Pancreas (tissue), 10 donors: ENCODE measurements around the gene PSME2. TPM values are rescaled to one million over a fixed set of nuclear protein-coding genes. Genes with fewer than 3 reads are reported as not detected.

Experiments used
- ATAC-seq, 4 donors: fragments of 200-7000 bp; cut with Tn5 transposase; one replicate each; pipeline versions ENCODE4 v1.8.0 to v1.9.1; 2020; ENCODE audit warnings: mild to moderate bottlenecking in 4 of 4, moderate library complexity in 4 of 4
- DNase-seq, 6 donors: peaks; one replicate each; pipeline ENCODE4 v3.0.0-alpha.2; 2020
- FAIRE-seq: peaks from 2 replicates; lab custom pipeline; 2012; peaks lifted over from hg19 to GRCh38; lab: Jason Lieb, UNC
- H3K27ac ChIP-seq, 4 donors: fragments of 200-600 bp; sonication (generic); 1 replicate in 3 of 4; 2 replicates in 1 of 4; pipeline versions ENCODE4 v1.5.0 to v1.8.0; 2020
- H3K27me3 ChIP-seq, 4 donors: fragments of 200-600 bp; one replicate each; pipeline ENCODE4 v1.8.0; 2021
- H3K36me3 ChIP-seq, 3 donors: fragments of 200-600 bp; sonication (generic) in 1 of 3; one replicate each; pipeline versions ENCODE4 v1.5.0 to v1.8.0; 2020 to 2021
- H3K4me1 ChIP-seq, 3 donors: fragments of 200-600 bp; one replicate each; pipeline ENCODE4 v1.8.0; 2021
- H3K4me3 ChIP-seq, 4 donors: fragments of 200-600 bp; sonication (generic) in 2 of 4; one replicate each; pipeline versions ENCODE4 v1.5.0 to v1.8.0; 2020 to 2021
- H3K9me3 ChIP-seq, 4 donors: fragments of 200-600 bp; one replicate each; pipeline ENCODE4 v1.8.0; 2021
- CTCF ChIP-seq, 4 donors: fragments of 200-600 bp; sonication (generic) in 3 of 4; IDR thresholded peaks; one replicate each; pipeline versions ENCODE4 v1.5.0 to v1.8.0; 2021; ENCODE audit warnings: antibody characterized with exemption in 4 of 4
- WGBS, 2 donors: extraction: QIAGEN DNeasy Blood & Tissue Kit; methylation state at CpG; one replicate each; pipeline ENCODE4 v1.1.7; 2013; 5-methylcytosine and 5-hydroxymethylcytosine counted together
- intact Hi-C, 3 donors: fragments of 100-400 bp; cut with DNase I; formaldehyde crosslinking; loops; one replicate each; pipeline versions ENCODE4 v1.11.1 to v1.14.2; 2022
- polyA plus RNA-seq, 2 donors: library from polyadenylated mRNA; stranded (reverse); fragments of 200-250 nt; gene quantifications; one replicate each; pipeline ENCODE4 v1.2.3, GENCODE V29; 2013
- total RNA-seq, 6 donors: library from RNA; stranded (reverse); fragmentation: NEBNext Ultra II Directional in 4 of 6; extraction: Animal tissue kit (Norgen Biotek cat#: 25700) in 4 of 6; gene quantifications; one replicate each; pipeline versions ENCODE4 v1.2.1 to v1.2.4, GENCODE V29; 2021 to 2023
- donor health status: healthy with polysubstance abuse.
- donor health status: DM: no; HTN: no; CAD: no; lungs with moderate emphysema.
- donor health status: DM: no; HTN: no; CAD: no.
- donor health status: control.
- donor health status: control.
- donor health status: Bipolar disorder and iron deficiency.
- donor health status: DM: yes; HTN: yes; CAD: no.
- donor health status: DM: no; HTN: no; CAD: no.
- donor health status: DM: no; HTN: no; CAD: no.
- donor health status: DM: yes; HTN: yes; CAD: no.

The PSME2 gene
- total and polyA plus RNA-seq, 8 donors, result 33.9 to 285 (median 77.9) TPM

GRCh38 chr14:24119691-24120090 is 26.7 kb downstream of the PSME2 start:
- no peak overlapping the region for H3K27ac ChIP-seq
- H3K27me3 ChIP-seq, result no peaks in the 10 kb centered on the region
- H3K36me3 ChIP-seq, result peaks cover 4 to 58% (median 57%) of the 10 kb centered on the region in 3 donors
- no peaks in the 10 kb centered on the region for H3K9me3 ChIP-seq
- no peak for DNase-seq
- ATAC-seq, result no peak
- intact Hi-C loops, result no loop called here
- no peak for TF ChIP-seq CTCF (IDR thresholded peaks at IDR 0.05)
- 95 to 96% methylated on average over 6 of the region's 6 CpGs for WGBS, 2 donors
- FAIRE-seq, result no peak
- H3K4me3 ChIP-seq, result no peak overlapping the region
- H3K4me1 ChIP-seq, result peaks cover 0 to 16% (median 0%) of the 10 kb centered on the region in 3 donors

DNA sequence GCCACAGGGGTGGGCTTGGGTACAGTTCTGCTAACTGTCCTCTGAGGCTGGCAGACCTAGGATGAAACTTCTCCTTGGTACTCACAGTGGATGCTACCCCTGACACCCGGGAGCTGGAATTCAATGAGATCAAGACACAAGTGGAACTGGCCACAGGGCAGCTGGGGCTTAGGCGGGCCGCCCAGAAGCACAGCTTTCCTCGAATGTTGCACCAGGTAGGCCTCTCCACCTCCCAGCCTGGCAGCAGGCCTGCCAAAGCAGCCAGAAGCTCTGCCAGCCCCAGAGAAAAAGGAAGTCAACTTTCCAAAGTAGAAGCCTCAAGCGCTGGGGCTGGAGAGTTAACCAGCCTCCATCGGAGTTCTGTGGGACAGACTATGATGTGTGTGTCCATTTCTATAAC is 29.2 kb downstream of the PSME2 start:
- no peaks in the 10 kb centered on the region for H3K27me3 ChIP-seq
- intact Hi-C loops, result no loop called here
- ATAC-seq (no peak), FAIRE-seq (no peak), DNase-seq (peak in 5 of 6 donors; percentile 49 to 82 (median 64))
- H3K4me3 ChIP-seq, result peak overlapping the region in 2 of 4 donors; percentile 52 to 61
- no peaks in the 10 kb centered on the region for H3K9me3 ChIP-seq
- 41 to 42% methylated on average over 6 of the region's 6 CpGs for WGBS, 2 donors
- no peak overlapping the region for H3K27ac ChIP-seq
- peaks cover 0 to 19% (median 0%) of the 10 kb centered on the region in 3 donors for H3K4me1 ChIP-seq
- TF ChIP-seq CTCF (IDR thresholded peaks at IDR 0.05), result no peak
- peaks cover 4 to 48% (median 43%) of the 10 kb centered on the region in 3 donors for H3K36me3 ChIP-seq

DNA sequence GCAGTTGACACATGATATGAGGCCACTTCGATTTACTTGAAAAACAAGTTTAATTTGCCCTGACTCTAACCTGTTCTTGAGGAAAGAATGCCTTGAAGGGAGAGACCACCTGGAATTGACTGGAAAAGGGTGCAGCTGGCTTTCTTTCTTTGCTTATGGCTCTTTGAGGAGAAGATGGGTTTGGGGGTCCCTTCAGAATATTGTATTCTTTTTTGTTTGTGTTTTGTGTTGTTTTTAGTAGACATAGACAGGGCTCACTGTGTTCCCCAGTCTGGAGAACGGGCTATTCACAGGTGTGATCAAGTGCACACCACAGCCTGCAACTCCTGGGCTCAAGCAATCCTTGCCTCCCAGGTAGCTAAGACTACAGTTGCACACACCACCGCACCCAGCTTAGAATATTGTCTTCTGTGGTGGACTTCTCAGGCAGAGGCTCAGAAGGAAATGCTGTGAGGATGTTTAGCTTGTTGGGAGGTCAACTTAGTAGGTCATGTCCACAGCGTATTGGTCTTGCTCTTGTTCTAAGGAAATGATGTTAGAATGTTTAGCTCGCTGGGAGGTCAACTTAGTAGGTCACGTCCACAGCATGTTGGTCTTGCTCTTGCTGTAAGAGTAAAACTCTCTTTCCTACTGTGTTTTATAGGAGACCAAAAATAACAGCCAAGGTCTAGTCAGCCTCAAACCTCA is 30.1 kb downstream of the PSME2 start:
- peak overlapping the region in 2 of 4 donors; percentile 96 to 99 for H3K27ac ChIP-seq
- DNase-seq (peak in 1 of 6 donors; percentile 21), FAIRE-seq (no peak), ATAC-seq (no peak)
- H3K36me3 ChIP-seq, result peaks cover 4 to 40% (median 34%) of the 10 kb centered on the region in 3 donors
- peak overlapping the region in 3 of 4 donors; percentile 44 to 61 (median 52) for H3K4me3 ChIP-seq
- H3K4me1 ChIP-seq, result peaks cover 0 to 19% (median 0%) of the 10 kb centered on the region in 3 donors
- H3K27me3 ChIP-seq, result no peaks in the 10 kb centered on the region
- 23 to 28% methylated on average over 6 of the region's 6 CpGs for WGBS, 2 donors
- intact Hi-C loops, result no loop called here
- no peaks in the 10 kb centered on the region for H3K9me3 ChIP-seq
- no peak for TF ChIP-seq CTCF (IDR thresholded peaks at IDR 0.05)

DNA sequence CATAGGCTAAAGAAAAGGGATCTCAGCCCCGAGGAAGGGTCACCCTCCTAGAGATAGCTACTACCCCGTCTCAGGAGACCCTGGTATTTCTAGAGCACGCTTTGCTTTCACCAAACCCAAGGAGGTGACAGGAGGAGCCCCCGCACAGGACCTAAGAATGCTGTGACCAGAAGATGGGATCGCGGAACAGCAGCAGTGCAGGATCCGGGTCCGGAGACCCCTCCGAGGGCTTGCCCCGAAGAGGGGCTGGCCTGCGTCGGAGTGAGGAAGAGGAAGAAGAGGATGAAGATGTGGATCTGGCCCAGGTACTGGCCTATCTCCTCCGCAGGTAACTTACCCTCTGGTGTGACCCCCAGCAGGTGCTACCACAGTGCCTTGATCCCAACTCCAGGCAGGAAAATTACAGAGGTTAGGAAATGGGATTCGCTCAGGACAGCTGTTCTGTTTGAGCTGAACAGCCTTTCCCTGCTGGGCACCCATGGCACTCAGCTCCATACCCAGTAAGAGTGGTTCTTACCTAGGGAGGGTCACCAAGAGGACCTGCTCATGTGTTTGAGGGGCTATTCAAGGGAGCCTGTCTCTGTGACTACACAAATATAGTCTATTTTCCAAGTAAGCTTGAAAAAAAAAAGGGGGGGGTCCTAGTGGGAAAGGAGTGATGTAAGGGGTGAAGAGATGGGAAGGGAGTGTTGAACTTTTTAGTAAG is 30.8 kb downstream of the PSME2 start:
- H3K9me3 ChIP-seq, result no peaks in the 10 kb centered on the region
- no peak for TF ChIP-seq CTCF (IDR thresholded peaks at IDR 0.05)
- peak overlapping the region; percentile 92 to 100 (median 98) for H3K27ac ChIP-seq
- WGBS, 2 donors, result 0 to 1% methylated on average over 14 of the region's 14 CpGs
- H3K4me3 ChIP-seq, result peak overlapping the region; percentile 44 to 74 (median 56)
- peak in 1 of 6 donors; percentile 56 for DNase-seq
- H3K4me1 ChIP-seq, result peaks cover 0 to 25% (median 6%) of the 10 kb centered on the region in 3 donors
- no peak for FAIRE-seq
- no peaks in the 10 kb centered on the region for H3K27me3 ChIP-seq
- ATAC-seq, result no peak
- H3K36me3 ChIP-seq, result peaks cover 4 to 33% (median 28%) of the 10 kb centered on the region in 3 donors
- intact Hi-C loops, result no loop called here
